ENCODE data around the gene LYAR. TPM values are rescaled to one million over a fixed set of nuclear protein-coding genes. Genes with fewer than 3 reads are reported as not detected.
A peak's percentile ranks its signal among the peaks of the same experiment; 100 is the strongest.

The LYAR gene
- total and polyA plus RNA-seq, 2 of the 4 experiments (the other 2 are of a cell fraction) = 5.4 to 8.2 TPM

- Histone ChIP-seq H3K27me3 (ENCODE audit: control insufficient read depth, insufficient read depth, low read length) (no peaks in the 10 kb centered on the region), H3K36me3 (ENCODE audit: control insufficient read depth, insufficient read depth, low read length) (peaks cover 36% of the 10 kb centered on the region), H3K23ac (ENCODE audit: low read depth, low read length) (no peak overlapping the region), H2BK5ac (ENCODE audit: low read depth, low read length, poor library complexity, severe bottlenecking) (no peak overlapping the region), H2AK5ac (ENCODE audit: low read depth, low read length) (no peak overlapping the region), H3K9me3 (ENCODE audit: control insufficient read depth, insufficient read depth, low read length) (no peaks in the 10 kb centered on the region), H4K20me1 (ENCODE audit: insufficient read depth, low read length) (no peaks in the 10 kb centered on the region), H2BK20ac (ENCODE audit: low read depth, low read length) (no peak overlapping the region), H4K5ac (ENCODE audit: low read depth, low read length) (no peak overlapping the region), H3K4me1 (ENCODE audit: control insufficient read depth, insufficient read depth, low read length) (no peaks in the 10 kb centered on the region; the same call in 1 of the 2 replicates), H3K4me2 (ENCODE audit: low read depth, low read length) (no peak overlapping the region), H3K9ac (ENCODE audit: low read depth, low read length) (no peak overlapping the region), H3K56ac (ENCODE audit: extremely low read depth, insufficient read depth, low read length) (no peak overlapping the region), H3K27ac (ENCODE audit: insufficient read depth, low read length) (no peak overlapping the region), H3K79me1 (ENCODE audit: low read depth in 1 of 2, low read length in 2 of 2) (no peaks in the 10 kb centered on the region), H3K9me1 (ENCODE audit: insufficient read depth, low read length) (no peaks in the 10 kb centered on the region), H4K91ac (ENCODE audit: insufficient read depth, low read depth, low read length) (no peak overlapping the region), H2AK9ac (replicated peaks; ENCODE audit: low read depth, low read length, poor library complexity) (no peak overlapping the region), H2BK15ac (ENCODE audit: low read depth, low read length) (no peak overlapping the region), H3K4me3 (ENCODE audit: insufficient read depth, low read depth, low read length) (no peak overlapping the region), H4K8ac (ENCODE audit: low read depth in 2 of 2, low read length in 2 of 2) (no peak overlapping the region), H3K18ac (ENCODE audit: low read depth, low read length) (no peak overlapping the region), H3K4ac (ENCODE audit: low read depth, low read length) (no peak overlapping the region), H2AFZ (replicated peaks; ENCODE audit: low read length, poor library complexity) (no peak overlapping the region), H3K14ac (replicated peaks; ENCODE audit: low read depth, low read length) (no peak overlapping the region), H2BK120ac (ENCODE audit: low read depth, low read length) (no peak overlapping the region)
- ATAC-seq (ENCODE audit: low read depth) (no peak), DNase-seq (no peak)
- no TSS peak for BruUV-seq (replicated peaks)
- dilution Hi-C loops (cut with HindIII; ENCODE audit: low sequenced_read_pairs, unreplicated experiment) (no loop called here), intact Hi-C loops (cut with micrococcal nuclease) (no loop called here), in situ Hi-C loops (cut with MboI; ENCODE audit: low sequenced_read_pairs) (no loop called here)
- WGBS, 2 experiments (ENCODE audit: extremely low coverage in 2 of 2, insufficient read length in 1 of 2) = no CpG with 5 or more reads among the region's 10 CpGs
- CTCF ChIA-PET = no interaction called here
- POLR2A ChIA-PET (ENCODE audit: unreplicated experiment) = no interaction called here
- TF ChIP-seq, protein P1, sequence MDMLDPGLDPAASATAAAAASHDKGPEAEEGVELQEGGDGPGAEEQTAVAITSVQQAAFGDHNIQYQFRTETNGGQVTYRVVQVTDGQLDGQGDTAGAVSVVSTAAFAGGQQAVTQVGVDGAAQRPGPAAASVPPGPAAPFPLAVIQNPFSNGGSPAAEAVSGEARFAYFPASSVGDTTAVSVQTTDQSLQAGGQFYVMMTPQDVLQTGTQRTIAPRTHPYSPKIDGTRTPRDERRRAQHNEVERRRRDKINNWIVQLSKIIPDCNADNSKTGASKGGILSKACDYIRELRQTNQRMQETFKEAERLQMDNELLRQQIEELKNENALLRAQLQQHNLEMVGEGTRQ (IDR thresholded peaks at IDR 0.05; ENCODE audit: low read depth, low read length) = no peak
- TF ChIP-seq CEBPB (IDR thresholded peaks at IDR 0.05; ENCODE audit: low read depth, low read length) = peak; percentile 83
These were observed 18.0 kb downstream of the LYAR start for GRCh38 chr4:4271912-4272311.
